Colonic mucosa (tissue), 4 donors: ENCODE results near the gene DDX28. TPM values are rescaled to one million over a fixed set of nuclear protein-coding genes. Genes with fewer than 3 reads are reported as not detected.

ENCODE experiments used
- DNase-seq: peaks from one replicate; pipeline ENCODE4 v3.0.0-alpha.2; 2020
- H3K27ac ChIP-seq: fragments of 200-600 bp; one replicate; pipeline ENCODE4 v1.8.0; 2021
- H3K27me3 ChIP-seq: fragments of 200-600 bp; one replicate; pipeline ENCODE4 v1.8.0; 2021
- H3K36me3 ChIP-seq: fragments of 200-600 bp; one replicate; pipeline ENCODE4 v1.8.0; 2021
- H3K4me1 ChIP-seq: fragments of 200-600 bp; one replicate; pipeline ENCODE4 v1.8.0; 2021; ENCODE audit warnings: mild to moderate bottlenecking
- H3K4me3 ChIP-seq: fragments of 200-600 bp; one replicate; pipeline ENCODE4 v1.8.0; 2021
- H3K9ac ChIP-seq, 2 donors: one replicate each; pipeline ENCODE4 v1.7.0; 2013; ENCODE audit warnings: control low read depth in 2 of 2, low read depth in 2 of 2, low read length in 2 of 2
- H3K9me3 ChIP-seq: fragments of 200-600 bp; one replicate; pipeline ENCODE4 v1.8.0; 2021
- intact Hi-C: fragments of 100-400 bp; cut with DNase I; formaldehyde crosslinking; loops from one replicate; pipeline ENCODE4 v1.14.1; 2022
- total RNA-seq, 2 donors: library from RNA; stranded (reverse); fragmentation: NEBNext Ultra II Directional in 1 of 2; extraction: Animal tissue kit (Norgen Biotek cat#: 25700) in 1 of 2; gene quantifications; one replicate each; pipeline ENCODE4 v1.2.1, GENCODE V29; 2021
- TF ChIP-seq, protein P1 (sequence below): fragments of 200-600 bp; IDR thresholded peaks from one replicate; pipeline ENCODE4 v1.8.0; 2022; ENCODE audit warnings: antibody characterized with exemption, mild to moderate bottlenecking
- donor health status: healthy.
- donor health status: DM: no; HTN: no; CAD: no.
- donor health status: DM: no; HTN: no; CAD: no.

The DDX28 gene
- total RNA-seq, 2 donors from 2014 or later = 6.8 to 10.7 TPM

DNA sequence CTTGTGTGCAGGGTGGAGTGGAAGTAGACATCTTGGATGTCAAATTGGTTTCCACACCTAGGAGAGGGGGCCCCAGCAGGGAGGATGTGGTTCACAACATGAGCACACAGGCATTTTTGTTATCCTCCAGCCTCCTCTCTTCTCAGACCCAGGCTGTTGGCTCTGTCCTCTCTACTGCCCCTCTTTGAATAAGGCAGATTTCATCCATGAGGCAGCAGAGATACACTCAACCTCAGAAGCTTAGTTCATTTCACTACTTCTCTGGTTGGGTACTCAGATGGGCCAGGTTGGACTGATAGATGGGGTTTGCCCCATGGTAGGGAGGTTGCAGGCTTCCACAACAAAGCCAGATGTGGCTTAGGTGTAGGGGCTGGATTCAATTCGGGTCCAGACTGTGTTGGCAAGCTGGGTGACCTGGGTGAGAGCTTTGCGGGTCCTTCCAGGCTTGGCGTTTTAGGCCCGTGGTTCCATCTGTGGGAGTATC lies 39.9 kb upstream of the DDX28 start:
- H3K9me3 ChIP-seq = no peaks in the 10 kb centered on the region
- DNase-seq = no peak
- no peak overlapping the region for H3K27ac ChIP-seq
- peaks cover 3% of the 10 kb centered on the region for H3K4me1 ChIP-seq
- H3K4me3 ChIP-seq = no peak overlapping the region
- H3K9ac ChIP-seq = no peak overlapping the region
- TF ChIP-seq, protein P1, sequence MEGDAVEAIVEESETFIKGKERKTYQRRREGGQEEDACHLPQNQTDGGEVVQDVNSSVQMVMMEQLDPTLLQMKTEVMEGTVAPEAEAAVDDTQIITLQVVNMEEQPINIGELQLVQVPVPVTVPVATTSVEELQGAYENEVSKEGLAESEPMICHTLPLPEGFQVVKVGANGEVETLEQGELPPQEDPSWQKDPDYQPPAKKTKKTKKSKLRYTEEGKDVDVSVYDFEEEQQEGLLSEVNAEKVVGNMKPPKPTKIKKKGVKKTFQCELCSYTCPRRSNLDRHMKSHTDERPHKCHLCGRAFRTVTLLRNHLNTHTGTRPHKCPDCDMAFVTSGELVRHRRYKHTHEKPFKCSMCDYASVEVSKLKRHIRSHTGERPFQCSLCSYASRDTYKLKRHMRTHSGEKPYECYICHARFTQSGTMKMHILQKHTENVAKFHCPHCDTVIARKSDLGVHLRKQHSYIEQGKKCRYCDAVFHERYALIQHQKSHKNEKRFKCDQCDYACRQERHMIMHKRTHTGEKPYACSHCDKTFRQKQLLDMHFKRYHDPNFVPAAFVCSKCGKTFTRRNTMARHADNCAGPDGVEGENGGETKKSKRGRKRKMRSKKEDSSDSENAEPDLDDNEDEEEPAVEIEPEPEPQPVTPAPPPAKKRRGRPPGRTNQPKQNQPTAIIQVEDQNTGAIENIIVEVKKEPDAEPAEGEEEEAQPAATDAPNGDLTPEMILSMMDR = no peak
- intact Hi-C loops = no loop called here
- no peaks in the 10 kb centered on the region for H3K27me3 ChIP-seq
- H3K36me3 ChIP-seq = no peaks in the 10 kb centered on the region

DNA sequence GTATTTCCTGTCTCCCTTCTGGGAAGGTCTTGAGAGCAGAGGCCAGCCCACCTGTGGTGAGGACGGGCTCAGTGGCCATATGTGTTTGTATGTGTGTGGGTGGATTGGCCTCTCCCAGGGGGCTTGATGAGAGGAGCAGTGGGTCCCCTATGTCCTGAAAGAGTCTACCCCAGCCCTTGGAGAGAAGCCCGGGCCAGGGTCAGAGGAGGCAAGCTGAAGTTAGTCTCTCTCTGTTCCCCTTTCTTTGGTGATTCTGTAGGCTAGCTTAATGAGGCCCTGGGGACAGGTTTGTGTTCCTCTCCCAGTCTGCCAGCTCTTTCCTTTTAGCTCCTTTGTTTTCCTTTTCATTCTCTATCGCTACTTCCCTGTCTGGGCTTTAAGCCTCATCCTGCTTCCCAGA lies 38.4 kb upstream of the DDX28 start:
- TF ChIP-seq, protein P1 = no peak
- no peak overlapping the region for H3K4me3 ChIP-seq
- DNase-seq = no peak
- H3K27me3 ChIP-seq = no peaks in the 10 kb centered on the region
- no peaks in the 10 kb centered on the region for H3K36me3 ChIP-seq
- H3K4me1 ChIP-seq = no peaks in the 10 kb centered on the region
- H3K9ac ChIP-seq = no peak overlapping the region
- H3K9me3 ChIP-seq = no peaks in the 10 kb centered on the region
- H3K27ac ChIP-seq = no peak overlapping the region
- intact Hi-C loops = no loop called here

DNA sequence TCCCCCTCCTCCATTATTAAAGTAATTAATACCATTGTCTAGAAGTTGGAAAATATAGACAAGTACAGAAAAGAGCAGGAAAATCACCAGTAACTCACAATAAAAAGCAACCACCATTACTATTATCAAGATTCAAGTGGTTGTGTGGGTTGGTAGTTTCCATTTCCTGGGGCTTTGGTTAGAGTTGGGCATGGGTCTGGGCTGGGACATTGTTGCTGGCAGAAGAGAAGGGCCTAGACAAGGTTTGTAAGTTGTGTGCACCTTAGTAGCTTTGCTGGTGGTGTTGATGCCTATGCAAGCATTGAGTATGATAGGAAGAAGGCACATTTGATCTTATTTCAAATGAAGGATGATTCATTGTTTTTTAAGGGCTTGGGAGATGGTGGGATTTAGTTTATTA lies 36.8 kb upstream of the DDX28 start:
- Histone ChIP-seq H3K9me3 (no peaks in the 10 kb centered on the region), H3K36me3 (no peaks in the 10 kb centered on the region), H3K27me3 (no peaks in the 10 kb centered on the region), H3K4me1 (no peaks in the 10 kb centered on the region), H3K4me3 (no peak overlapping the region), H3K27ac (no peak overlapping the region), H3K9ac (no peak overlapping the region)
- intact Hi-C loops = loop anchor here (10.0 kb wide), 1 partner anchor 375 kb away; no protein-coding TSS in a partner anchor
- TF ChIP-seq, protein P1 = no peak
- DNase-seq = no peak

DNA sequence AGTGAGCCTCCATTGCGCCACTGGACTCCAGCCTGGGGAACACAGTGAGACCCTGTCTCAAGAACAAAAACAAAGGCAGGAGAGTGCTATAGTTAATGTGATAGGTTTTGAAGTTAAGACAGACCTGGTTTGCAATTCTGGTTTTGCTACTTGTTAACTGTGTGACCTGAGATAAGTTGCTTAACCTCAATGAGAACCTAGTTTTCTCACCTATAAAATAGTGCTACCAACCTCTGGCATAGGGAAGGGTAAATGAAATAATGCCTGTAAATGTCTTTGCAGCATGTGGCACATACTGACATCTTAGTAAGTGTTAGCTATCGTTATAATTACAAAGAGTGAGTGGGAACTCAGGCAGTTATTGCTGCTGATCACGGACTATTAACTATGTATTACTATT lies 32.4 kb upstream of the DDX28 start:
- Histone ChIP-seq H3K27me3 (no peaks in the 10 kb centered on the region), H3K9ac (no peak overlapping the region), H3K36me3 (no peaks in the 10 kb centered on the region), H3K4me3 (no peak overlapping the region), H3K4me1 (no peaks in the 10 kb centered on the region), H3K9me3 (no peaks in the 10 kb centered on the region), H3K27ac (no peak overlapping the region)
- no peak for DNase-seq
- intact Hi-C loops = loop anchor here (10.0 kb wide), 1 partner anchor 371 kb away; no protein-coding TSS in a partner anchor
- TF ChIP-seq, protein P1 = no peak

DNA sequence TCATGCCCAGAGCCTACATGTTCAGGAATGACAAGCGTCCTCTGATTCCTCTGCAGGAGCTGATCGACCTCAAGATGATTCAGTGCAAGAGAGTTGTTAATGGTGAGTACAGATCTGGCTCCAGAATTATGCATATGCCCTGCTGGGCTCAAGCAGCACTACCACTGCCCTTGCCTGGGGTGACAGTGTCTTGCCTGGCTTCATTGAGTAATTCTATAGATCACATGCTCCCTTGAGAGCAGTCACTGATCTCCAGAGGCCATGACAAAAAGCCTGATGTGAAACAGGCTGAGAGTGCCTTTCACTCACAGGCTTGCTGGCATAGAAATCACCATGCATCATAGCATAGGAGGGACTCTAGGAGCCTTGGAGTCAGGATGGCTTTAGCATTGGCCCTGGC lies 26.4 kb upstream of the DDX28 start:
- no peak overlapping the region for H3K9ac ChIP-seq
- no peaks in the 10 kb centered on the region for H3K9me3 ChIP-seq
- H3K4me1 ChIP-seq = no peaks in the 10 kb centered on the region
- H3K4me3 ChIP-seq = no peak overlapping the region
- DNase-seq = no peak
- no peaks in the 10 kb centered on the region for H3K36me3 ChIP-seq
- TF ChIP-seq, protein P1 = no peak
- intact Hi-C loops = no loop called here
- H3K27ac ChIP-seq = no peak overlapping the region
- no peaks in the 10 kb centered on the region for H3K27me3 ChIP-seq

DNA sequence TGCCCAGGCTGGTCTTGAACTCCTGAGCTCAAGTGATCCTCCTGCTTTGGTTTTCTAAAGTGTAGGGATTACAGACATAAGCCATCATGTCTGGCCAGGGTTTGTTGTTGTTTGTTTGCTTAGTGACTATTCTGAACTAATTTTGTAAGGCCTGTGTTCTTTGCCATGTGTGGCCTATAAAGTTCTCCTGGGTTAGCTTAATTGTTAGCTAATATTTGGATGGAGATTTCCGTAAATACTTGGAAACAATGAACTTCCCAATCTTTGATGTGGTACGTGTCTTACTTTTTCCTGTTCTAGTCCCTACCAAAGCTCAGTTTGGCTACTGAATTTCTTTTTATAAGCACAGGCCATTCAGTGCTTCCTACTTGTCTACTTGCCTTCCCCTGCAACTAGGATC lies 25.0 kb upstream of the DDX28 start:
- no peaks in the 10 kb centered on the region for H3K4me1 ChIP-seq
- H3K36me3 ChIP-seq = no peaks in the 10 kb centered on the region
- TF ChIP-seq, protein P1 = no peak
- no peak overlapping the region for H3K9ac ChIP-seq
- DNase-seq = no peak
- intact Hi-C loops = no loop called here
- H3K4me3 ChIP-seq = no peak overlapping the region
- H3K27me3 ChIP-seq = no peaks in the 10 kb centered on the region
- H3K9me3 ChIP-seq = no peaks in the 10 kb centered on the region
- no peak overlapping the region for H3K27ac ChIP-seq
